HG02870 (cell line): ENCODE data around the gene HTR5A.

ENCODE experiments used
- ATAC-seq: cut with Tn5 transposase; IDR thresholded peaks from one replicate; pipeline ENCODE4 v1.9.1; 2021; ENCODE audit warnings: mild to moderate bottlenecking, moderate library complexity; ENCODE audit not compliant: unreplicated experiment

HTR5A gene

GRCh38 chr7:155084969-155085368, 14.8 kb downstream of the HTR5A start:
- ATAC-seq: no peak

GRCh38 chr7:155090684-155091083, 20.6 kb downstream of the HTR5A start:
- no peak for ATAC-seq

- ATAC-seq: no peak
These were observed 23.5 kb downstream of the HTR5A start for GRCh38 chr7:155093596-155093995.

- no peak for ATAC-seq
These were observed 24.6 kb downstream of the HTR5A start for GRCh38 chr7:155094636-155095135.

GRCh38 chr7:155097338-155097737, 27.2 kb downstream of the HTR5A start:
- ATAC-seq: no peak

GRCh38 chr7:155103839-155104238, 33.7 kb downstream of the HTR5A start:
- ATAC-seq: no peak

GRCh38 chr7:155104913-155105312, 34.8 kb downstream of the HTR5A start:
- ATAC-seq: no peak

- no peak for ATAC-seq
These were observed 36.2 kb downstream of the HTR5A start for GRCh38 chr7:155106356-155106755.

- ATAC-seq: no peak
These were observed 37.0 kb downstream of the HTR5A start for GRCh38 chr7:155107126-155107525.

- ATAC-seq: no peak
These were observed 38.2 kb downstream of the HTR5A start for GRCh38 chr7:155108144-155108901.

- no peak for ATAC-seq
These were observed 39.0 kb downstream of the HTR5A start for GRCh38 chr7:155109121-155109520.

GRCh38 chr7:155115288-155115687, 45.2 kb downstream of the HTR5A start:
- no peak for ATAC-seq

- ATAC-seq: no peak
These were observed 49.8 kb downstream of the HTR5A start for GRCh38 chr7:155119801-155120382.

GRCh38 chr7:155120460-155120859, 50.3 kb downstream of the HTR5A start:
- ATAC-seq: no peak

- no peak for ATAC-seq
These were observed 52.7 kb downstream of the HTR5A start for GRCh38 chr7:155122831-155123230.

GRCh38 chr7:155123413-155123812, 53.3 kb downstream of the HTR5A start:
- no peak for ATAC-seq

- no peak for ATAC-seq
These were observed 54.6 kb downstream of the HTR5A start for GRCh38 chr7:155124706-155125105.

- ATAC-seq: no peak
These were observed 59.1 kb downstream of the HTR5A start for GRCh38 chr7:155129186-155129585.

- no peak for ATAC-seq
These were observed 59.7 kb downstream of the HTR5A start for GRCh38 chr7:155129789-155130188.

GRCh38 chr7:155130493-155130892, 60.4 kb downstream of the HTR5A start:
- no peak for ATAC-seq

- ATAC-seq: no peak
These were observed 61.0 kb downstream of the HTR5A start for GRCh38 chr7:155131090-155131489.

GRCh38 chr7:155132431-155132830, 62.3 kb downstream of the HTR5A start:
- ATAC-seq: no peak
